HEK293 (cell line): ENCODE data around the gene BACH2.
"Not testable (repeated sequence)": the region's sequence is repeated elsewhere in the genome, so short reads cannot be mapped to it uniquely, and the experiment has no call there.

Source experiments
- CTCF ChIA-PET: fragments of 350-600 bp; formaldehyde crosslinking; extraction: SDS; loops from one replicate; lab custom pipeline; 2021; ENCODE audit warnings: antibody characterized with exemption; lab: Yijun Ruan, JAX
- POLR2A ChIA-PET: fragments of 300-600 bp; formaldehyde crosslinking; extraction: SDS; loops from one replicate; lab custom pipeline; 2020; ENCODE audit warnings: antibody characterized with exemption, inconsistent platforms; lab: Yijun Ruan, JAX
- H3K27ac ChIP-seq: fragments of 200-500 bp; sonication (Bioruptor generic); 2 replicates; pipeline ENCODE4 v1.5.1; 2014; ENCODE audit warnings: low read depth, low read length, control low read depth, inconsistent platforms; ENCODE audit errors: extremely low read depth
- H3K36me3 ChIP-seq, 2 experiments: fragments of 200-500 bp in 1 of 2; sonication (Bioruptor generic) in 1 of 2; 1 replicate in 1 of 2; 2 replicates in 1 of 2; pipeline ENCODE4 v1.5.1; 2014 to 2017; ENCODE audit warnings: inconsistent platforms in 2 of 2, low read length in 2 of 2; ENCODE audit not compliant: control insufficient read depth in 2 of 2, insufficient read depth in 1 of 2
- H3K4me1 ChIP-seq: fragments of 200-500 bp; sonication (Bioruptor generic); 2 replicates; pipeline ENCODE4 v1.5.1; 2014; ENCODE audit warnings: mild to moderate bottlenecking, low read length, inconsistent platforms; ENCODE audit not compliant: control insufficient read depth, insufficient read depth
- H3K4me3 ChIP-seq: 2 replicates; pipeline ENCODE4 v1.5.1; 2011; ENCODE audit warnings: low read depth, mild to moderate bottlenecking, control low read depth, low read length, moderate library complexity
- H3K9me3 ChIP-seq: fragments of 200-500 bp; sonication (Bioruptor generic); 2 replicates; pipeline ENCODE4 v1.5.1; 2014; ENCODE audit warnings: low read depth, low read length, inconsistent platforms; ENCODE audit not compliant: control insufficient read depth, insufficient read depth
- FEZF1 ChIP-seq: fragments of 450-650 bp; formaldehyde crosslinking; IDR thresholded peaks from 2 replicates; pipeline ENCODE4 v1.5.1; 2016; ENCODE audit warnings: missing biosample characterization, missing genetic modification characterization
- GLIS2 ChIP-seq: fragments of 450-650 bp; formaldehyde crosslinking; IDR thresholded peaks from 2 replicates; pipeline ENCODE4 v1.5.1; 2016; ENCODE audit warnings: missing biosample characterization, missing genetic modification characterization
- KLF16 ChIP-seq: fragments of 450-650 bp; formaldehyde crosslinking; IDR thresholded peaks from 2 replicates; pipeline ENCODE4 v1.5.1; 2017; ENCODE audit warnings: missing biosample characterization, missing genetic modification characterization
- PRDM6 ChIP-seq: fragments of 450-650 bp; formaldehyde crosslinking; IDR thresholded peaks from 2 replicates; pipeline ENCODE4 v1.5.1; 2017; ENCODE audit warnings: missing biosample characterization, missing genetic modification characterization
- SCRT2 ChIP-seq: fragments of 450-650 bp; formaldehyde crosslinking; IDR thresholded peaks from 2 replicates; pipeline ENCODE4 v1.5.1; 2016; ENCODE audit warnings: missing biosample characterization, missing genetic modification characterization
- YY2 ChIP-seq: fragments of 450-650 bp; formaldehyde crosslinking; IDR thresholded peaks from 2 replicates; pipeline ENCODE4 v1.5.1; 2016; ENCODE audit warnings: missing biosample characterization, missing genetic modification characterization
- ZBTB48 ChIP-seq: fragments of 450-650 bp; formaldehyde crosslinking; IDR thresholded peaks from 2 replicates; pipeline ENCODE4 v1.5.1; 2016; ENCODE audit warnings: missing biosample characterization, missing genetic modification characterization
- ZNF133 ChIP-seq: fragments of 450-650 bp; formaldehyde crosslinking; IDR thresholded peaks from 2 replicates; pipeline ENCODE4 v1.5.1; 2016; ENCODE audit warnings: missing biosample characterization, missing genetic modification characterization
- ZNF146 ChIP-seq: fragments of 450-650 bp; formaldehyde crosslinking; IDR thresholded peaks from 2 replicates; pipeline ENCODE4 v1.5.1; 2016; ENCODE audit warnings: missing biosample characterization, missing genetic modification characterization
- ZNF184 ChIP-seq: fragments of 450-650 bp; IDR thresholded peaks from 2 replicates; pipeline ENCODE4 v1.5.1; 2018; ENCODE audit warnings: missing biosample characterization, mild to moderate bottlenecking, missing genetic modification characterization
- ZNF37A ChIP-seq: fragments of 450-650 bp; IDR thresholded peaks from 2 replicates; pipeline ENCODE4 v1.5.1; 2018; ENCODE audit warnings: missing biosample characterization, missing genetic modification characterization
- ZNF701 ChIP-seq: fragments of 450-650 bp; formaldehyde crosslinking; IDR thresholded peaks from 2 replicates; pipeline ENCODE4 v1.5.1; 2016; ENCODE audit warnings: missing biosample characterization, missing genetic modification characterization
- TF ChIP-seq, protein P1 (sequence below): fragments of 450-650 bp; formaldehyde crosslinking; IDR thresholded peaks from 2 replicates; pipeline ENCODE4 v1.5.1; 2016; ENCODE audit warnings: missing biosample characterization, missing genetic modification characterization
- TF ChIP-seq, protein P2 (sequence below): fragments of 450-650 bp; formaldehyde crosslinking; IDR thresholded peaks from 2 replicates; pipeline ENCODE4 v1.5.1; 2016; ENCODE audit warnings: missing biosample characterization, missing genetic modification characterization
- TF ChIP-seq, protein P3 (sequence below): IDR thresholded peaks from 2 replicates; pipeline ENCODE4 v1.6.1; 2011; ENCODE audit warnings: mild to moderate bottlenecking, low read depth, low read length, borderline replicate concordance
- TF ChIP-seq, protein P4 (sequence below): fragments of 450-650 bp; formaldehyde crosslinking; IDR thresholded peaks from 2 replicates; pipeline ENCODE4 v1.5.1; 2017; ENCODE audit warnings: missing biosample characterization, missing genetic modification characterization

Gene BACH2

GRCh38 chr6:90032489-90033212 lies 264.0 kb downstream of the BACH2 start:
- H3K36me3 ChIP-seq, H3K27ac ChIP-seq, H3K4me1 ChIP-seq, H3K9me3 ChIP-seq, POLR2A ChIA-PET, CTCF ChIA-PET, H3K4me3 ChIP-seq: not testable (repeated sequence)
- TF ChIP-seq ZNF184 (peak; percentile 82), SCRT2 (0 out of 2 replicates have a peak, but pooled peaks have one; percentile 31), ZNF146 (peak; percentile 89)
- TF ChIP-seq, protein P1, sequence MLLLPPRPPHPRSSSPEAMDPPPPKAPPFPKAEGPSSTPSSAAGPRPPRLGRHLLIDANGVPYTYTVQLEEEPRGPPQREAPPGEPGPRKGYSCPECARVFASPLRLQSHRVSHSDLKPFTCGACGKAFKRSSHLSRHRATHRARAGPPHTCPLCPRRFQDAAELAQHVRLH (tag by site-specific recombination), result 0 out of 2 replicates have a peak, but pooled peaks have one; percentile 18

GRCh38 chr6:90028995-90029635 lies 267.5 kb downstream of the BACH2 start:
- no peak overlapping the region for H3K4me3 ChIP-seq
- ChIA-PET POLR2A (no interaction called here), CTCF (no interaction called here)
- peaks cover 12% of the 10 kb centered on the region for H3K4me1 ChIP-seq
- no peaks in the 10 kb centered on the region for H3K9me3 ChIP-seq
- no peak overlapping the region for H3K27ac ChIP-seq
- no peak for TF ChIP-seq KLF16
- TF ChIP-seq, protein P1 (tag by site-specific recombination), result no peak
- TF ChIP-seq, protein P2, sequence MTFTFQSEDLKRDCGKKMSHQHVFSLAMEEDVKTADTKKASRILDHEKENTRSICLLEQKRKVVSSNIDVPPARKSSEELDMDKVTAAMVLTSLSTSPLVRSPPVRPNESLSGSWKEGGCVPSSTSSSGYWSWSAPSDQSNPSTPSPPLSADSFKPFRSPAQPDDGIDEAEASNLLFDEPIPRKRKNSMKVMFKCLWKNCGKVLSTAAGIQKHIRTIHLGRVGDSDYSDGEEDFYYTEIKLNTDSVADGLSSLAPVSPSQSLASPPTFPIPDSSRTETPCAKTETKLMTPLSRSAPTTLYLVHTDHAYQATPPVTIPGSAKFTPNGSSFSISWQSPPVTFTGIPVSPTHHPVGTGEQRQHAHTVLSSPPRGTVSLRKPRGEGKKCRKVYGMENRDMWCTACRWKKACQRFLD (tag by site-specific recombination), result no peak
- no peak for TF ChIP-seq ZNF37A (tag by site-specific recombination)
- no peak for TF ChIP-seq ZNF701
- TF ChIP-seq, protein P3, sequence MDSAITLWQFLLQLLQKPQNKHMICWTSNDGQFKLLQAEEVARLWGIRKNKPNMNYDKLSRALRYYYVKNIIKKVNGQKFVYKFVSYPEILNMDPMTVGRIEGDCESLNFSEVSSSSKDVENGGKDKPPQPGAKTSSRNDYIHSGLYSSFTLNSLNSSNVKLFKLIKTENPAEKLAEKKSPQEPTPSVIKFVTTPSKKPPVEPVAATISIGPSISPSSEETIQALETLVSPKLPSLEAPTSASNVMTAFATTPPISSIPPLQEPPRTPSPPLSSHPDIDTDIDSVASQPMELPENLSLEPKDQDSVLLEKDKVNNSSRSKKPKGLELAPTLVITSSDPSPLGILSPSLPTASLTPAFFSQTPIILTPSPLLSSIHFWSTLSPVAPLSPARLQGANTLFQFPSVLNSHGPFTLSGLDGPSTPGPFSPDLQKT, result no peak
- no peak for TF ChIP-seq GLIS2
- no peak for TF ChIP-seq PRDM6 (tag by site-specific recombination)
- TF ChIP-seq, protein P4, sequence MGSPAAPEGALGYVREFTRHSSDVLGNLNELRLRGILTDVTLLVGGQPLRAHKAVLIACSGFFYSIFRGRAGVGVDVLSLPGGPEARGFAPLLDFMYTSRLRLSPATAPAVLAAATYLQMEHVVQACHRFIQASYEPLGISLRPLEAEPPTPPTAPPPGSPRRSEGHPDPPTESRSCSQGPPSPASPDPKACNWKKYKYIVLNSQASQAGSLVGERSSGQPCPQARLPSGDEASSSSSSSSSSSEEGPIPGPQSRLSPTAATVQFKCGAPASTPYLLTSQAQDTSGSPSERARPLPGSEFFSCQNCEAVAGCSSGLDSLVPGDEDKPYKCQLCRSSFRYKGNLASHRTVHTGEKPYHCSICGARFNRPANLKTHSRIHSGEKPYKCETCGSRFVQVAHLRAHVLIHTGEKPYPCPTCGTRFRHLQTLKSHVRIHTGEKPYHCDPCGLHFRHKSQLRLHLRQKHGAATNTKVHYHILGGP (tag by site-specific recombination), result no peak
- no peak for TF ChIP-seq FEZF1 (tag by site-specific recombination)
- H3K36me3 ChIP-seq, result no peaks in the 10 kb centered on the region

GRCh38 chr6:90028066-90028778 lies 268.4 kb downstream of the BACH2 start:
- ChIA-PET POLR2A (no interaction called here), CTCF (no interaction called here)
- Histone ChIP-seq H3K9me3 (no peaks in the 10 kb centered on the region), H3K36me3 (no peaks in the 10 kb centered on the region), H3K4me3 (no peak overlapping the region), H3K27ac (no peak overlapping the region), H3K4me1 (peaks cover 12% of the 10 kb centered on the region)
- TF ChIP-seq ZBTB48 (tag by site-specific recombination) (no peak), ZNF133 (no peak), YY2 (tag by site-specific recombination) (no peak)
